ENCODE measurements around the gene RPS6KA4.

Gene RPS6KA4

GRCh38 chr11:64384981-64385944, 26.3 kb downstream of the RPS6KA4 start:
- no peak for DNase-seq (ENCODE audit: low read depth in 2 of 2, low spot score in 1 of 2)

GRCh38 chr11:64385945-64386704, 27.2 kb downstream of the RPS6KA4 start:
- no peak for DNase-seq (ENCODE audit: low read depth in 2 of 2, low spot score in 1 of 2)

GRCh38 chr11:64387916-64388315, 29.0 kb downstream of the RPS6KA4 start:
- DNase-seq (ENCODE audit: low read depth in 2 of 2, low spot score in 1 of 2): no peak

- DNase-seq (ENCODE audit: low read depth in 2 of 2, low spot score in 1 of 2): no peak
These were observed 29.9 kb downstream of the RPS6KA4 start for GRCh38 chr11:64388894-64389293.

- no peak for DNase-seq (ENCODE audit: low read depth in 2 of 2, low spot score in 1 of 2)
These were observed 30.9 kb downstream of the RPS6KA4 start for GRCh38 chr11:64389851-64390250.

DNA sequence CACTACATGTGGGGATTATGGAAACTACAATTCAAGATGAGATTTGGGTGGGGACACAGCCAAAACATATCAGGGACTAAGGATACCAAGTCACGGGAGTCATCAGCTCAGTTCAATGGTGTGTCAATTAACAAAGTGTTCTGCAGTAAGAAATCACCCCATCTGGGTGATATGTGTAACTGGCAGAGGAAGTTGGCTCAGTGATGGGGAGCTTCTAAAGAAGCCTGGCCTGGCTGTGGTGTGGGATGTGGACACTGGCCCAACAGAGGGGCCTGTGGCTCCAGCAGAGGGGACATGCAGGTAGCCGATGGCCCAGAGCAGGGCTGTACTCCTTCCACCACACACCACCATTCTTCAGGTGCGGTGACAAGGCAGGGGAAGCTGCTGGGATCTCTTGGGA, 31.6 kb downstream of the RPS6KA4 start:
- no peak for DNase-seq (ENCODE audit: low read depth in 2 of 2, low spot score in 1 of 2)

DNA sequence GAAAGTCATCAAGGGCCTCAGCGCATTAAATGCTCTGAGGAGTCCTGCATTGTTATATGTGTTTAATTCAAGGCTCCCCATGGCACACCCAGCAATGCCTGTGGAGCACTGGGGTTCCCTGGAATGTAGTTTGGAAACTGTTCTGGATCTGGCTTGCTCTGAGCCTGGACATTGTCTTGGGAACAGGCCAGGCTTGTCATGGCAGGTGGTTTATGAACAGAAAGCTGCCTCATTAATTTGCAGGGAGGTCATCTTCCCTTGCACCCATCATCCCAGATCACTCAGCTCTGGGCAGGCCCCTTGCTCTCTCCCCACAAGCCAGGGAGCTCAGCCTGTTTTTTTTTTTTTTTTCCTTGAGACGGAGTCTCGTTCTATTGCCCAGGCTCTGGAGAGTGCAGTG, 32.9 kb downstream of the RPS6KA4 start:
- no peak for DNase-seq (ENCODE audit: low read depth in 2 of 2, low spot score in 1 of 2)

DNA sequence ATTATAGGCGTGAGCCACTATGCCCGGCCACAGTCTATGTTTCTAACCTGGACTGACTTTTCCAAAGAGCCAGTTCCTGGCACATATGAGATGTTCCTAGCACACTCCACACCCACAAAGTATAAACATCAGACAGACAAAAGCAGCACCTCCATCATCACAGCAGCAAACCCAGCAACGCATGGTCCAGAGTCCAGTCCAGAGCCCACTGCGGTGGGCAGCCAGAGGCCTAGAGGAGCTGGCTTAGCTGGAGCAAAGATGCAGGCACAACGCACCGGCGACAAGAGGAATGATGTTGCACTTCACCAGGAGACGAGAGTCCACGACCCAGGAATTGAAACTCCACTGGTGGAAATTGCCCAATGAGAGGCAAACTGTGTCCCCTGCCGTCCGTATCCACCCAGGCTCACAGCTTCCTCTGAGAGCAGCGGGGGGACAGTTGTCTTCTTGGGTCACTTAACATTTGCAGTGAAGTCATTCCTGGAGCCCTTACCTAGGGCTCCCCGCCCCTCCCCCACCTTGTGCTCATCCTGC, 36.6 kb downstream of the RPS6KA4 start:
- no peak for DNase-seq (ENCODE audit: low read depth in 2 of 2, low spot score in 1 of 2)

GRCh38 chr11:64396079-64396591, 37.2 kb downstream of the RPS6KA4 start:
- no peak for DNase-seq (ENCODE audit: low read depth in 2 of 2, low spot score in 1 of 2)

DNA sequence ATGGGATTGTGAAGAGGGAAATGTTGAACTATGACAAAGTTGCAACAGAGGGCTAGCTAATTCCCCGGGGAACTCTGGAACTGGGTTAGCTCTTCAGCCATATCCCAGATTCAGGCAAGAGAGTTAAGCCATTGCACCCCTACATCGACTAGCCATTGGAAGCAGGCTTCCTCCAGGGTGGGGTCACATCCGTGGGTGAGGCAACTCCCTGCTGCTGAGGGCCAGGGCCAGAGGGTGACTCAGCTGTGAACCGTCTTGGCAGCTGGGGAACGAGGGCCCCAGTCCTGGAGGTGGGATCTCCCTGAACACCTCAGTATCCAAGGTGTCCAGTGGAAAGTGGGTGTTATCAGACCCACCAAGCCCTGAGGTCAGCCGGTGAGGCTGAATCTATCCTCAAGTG, 41.1 kb downstream of the RPS6KA4 start:
- no peak for DNase-seq (ENCODE audit: low read depth in 2 of 2, low spot score in 1 of 2)

GRCh38 chr11:64400667-64401066, 41.7 kb downstream of the RPS6KA4 start:
- DNase-seq (ENCODE audit: low read depth in 2 of 2, low spot score in 1 of 2): no peak

GRCh38 chr11:64401775-64402174, 42.8 kb downstream of the RPS6KA4 start:
- no peak for DNase-seq (ENCODE audit: low read depth in 2 of 2, low spot score in 1 of 2)

DNA sequence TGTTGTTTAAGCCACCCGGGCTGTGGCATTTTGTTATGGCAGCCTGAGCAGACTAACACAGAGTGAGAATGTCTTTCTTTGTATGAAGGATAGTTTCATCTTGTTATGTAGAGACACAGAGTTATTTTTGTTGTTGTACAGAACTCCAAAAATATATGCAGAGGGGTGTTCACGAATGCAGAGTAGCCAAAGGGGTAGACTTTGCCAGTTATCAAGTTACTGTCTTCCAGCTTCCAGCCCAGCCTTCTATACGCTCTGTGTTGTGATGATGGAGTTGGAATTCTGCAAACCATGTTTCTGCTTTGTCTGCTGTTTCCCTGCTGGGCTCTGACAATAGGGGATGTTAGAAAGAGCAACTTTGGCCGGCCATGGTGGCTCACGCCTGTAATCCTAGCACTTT, 44.1 kb downstream of the RPS6KA4 start:
- DNase-seq (ENCODE audit: low read depth in 2 of 2, low spot score in 1 of 2): no peak

GRCh38 chr11:64406221-64406946, 47.4 kb downstream of the RPS6KA4 start:
- no peak for DNase-seq (ENCODE audit: low read depth in 2 of 2, low spot score in 1 of 2)

DNA sequence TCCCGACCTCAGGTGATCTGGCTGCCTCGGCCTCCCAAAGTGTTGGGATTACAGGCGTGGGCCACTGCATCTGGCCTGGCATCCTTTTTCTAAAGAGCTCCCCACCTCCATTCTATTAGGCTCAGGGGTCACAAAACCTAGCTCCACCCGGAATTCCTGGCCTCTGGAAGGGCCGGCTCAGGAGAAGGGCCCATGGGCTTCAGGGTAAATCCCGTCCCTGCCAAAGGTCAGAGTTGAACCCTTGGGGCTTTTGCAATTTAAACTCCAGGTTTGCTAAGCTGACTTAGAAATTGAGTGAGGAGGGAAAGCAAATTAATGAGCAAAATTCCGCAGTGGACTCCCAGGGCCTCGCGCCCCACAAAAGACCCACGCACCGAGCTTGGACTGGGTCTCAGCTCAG, 48.3 kb downstream of the RPS6KA4 start:
- DNase-seq (ENCODE audit: low read depth in 2 of 2, low spot score in 1 of 2): no peak

GRCh38 chr11:64407630-64408029, 48.7 kb downstream of the RPS6KA4 start:
- DNase-seq (ENCODE audit: low read depth in 2 of 2, low spot score in 1 of 2): no peak

DNA sequence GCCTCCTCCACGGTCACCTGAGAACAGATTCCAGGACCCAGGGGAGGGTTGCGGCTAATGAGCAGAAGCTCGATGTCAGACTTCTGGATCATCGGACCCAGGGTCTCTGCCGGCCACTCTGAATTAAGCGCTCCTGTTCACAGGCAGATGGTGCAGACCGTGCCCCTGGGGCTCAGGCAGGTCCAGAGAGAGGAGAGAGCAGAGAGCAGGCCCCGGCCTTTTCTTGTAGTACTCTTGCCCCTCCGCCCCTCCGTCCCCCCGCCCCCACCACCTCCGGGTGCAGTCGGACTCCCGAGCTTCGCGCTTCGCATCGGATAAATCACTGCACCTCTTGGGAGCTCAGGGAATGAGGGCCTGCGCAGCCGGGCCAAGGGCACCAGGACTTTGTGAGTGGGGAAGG, 50.3 kb downstream of the RPS6KA4 start:
- DNase-seq (ENCODE audit: low read depth in 2 of 2, low spot score in 1 of 2): no peak

- no peak for DNase-seq (ENCODE audit: low read depth in 2 of 2, low spot score in 1 of 2)
These were observed 50.9 kb downstream of the RPS6KA4 start for GRCh38 chr11:64409707-64410403.

GRCh38 chr11:64410404-64410734, 51.4 kb downstream of the RPS6KA4 start:
- DNase-seq (ENCODE audit: low read depth in 2 of 2, low spot score in 1 of 2): no peak

GRCh38 chr11:64413417-64413816, 54.5 kb downstream of the RPS6KA4 start:
- DNase-seq (ENCODE audit: low read depth in 2 of 2, low spot score in 1 of 2): no peak

DNA sequence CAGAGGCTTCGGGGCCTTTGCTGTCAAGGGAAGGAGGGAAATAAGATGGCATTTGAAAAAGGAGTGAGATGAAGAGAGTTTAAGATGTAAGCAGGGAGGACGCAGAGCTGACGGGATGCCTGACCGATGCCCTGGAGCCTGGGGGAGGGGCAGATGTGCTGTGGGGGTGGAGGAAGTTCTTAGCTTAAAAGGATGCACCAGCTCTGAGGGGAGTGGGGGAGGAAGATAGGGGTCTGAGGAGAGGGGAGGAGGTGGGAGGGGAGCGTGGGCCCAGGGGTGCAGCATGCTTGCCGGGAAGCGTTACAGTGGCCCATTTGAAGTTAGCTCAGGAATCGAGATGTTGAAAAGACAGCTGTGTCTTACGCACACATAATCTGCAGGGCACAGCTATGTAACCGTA, 56.3 kb downstream of the RPS6KA4 start:
- no peak for DNase-seq (ENCODE audit: low read depth in 2 of 2, low spot score in 1 of 2)
